WTC11 (cell line): ENCODE measurements around the gene CACNA1C. TPM values are rescaled to one million over a fixed set of nuclear protein-coding genes. Genes with fewer than 3 reads are reported as not detected.

Experiments used
- ATAC-seq: fragments of 200-7000 bp; cut with Tn5 transposase; 2 replicates; pipeline ENCODE4 v1.10.0; 2021; ENCODE audit warnings: mild to moderate bottlenecking, moderate library complexity
- CTCF ChIA-PET: fragments of 300-600 bp; sonication (Branson Sonifier 250); formaldehyde crosslinking; loops from one replicate; lab custom pipeline; 2021; ENCODE audit warnings: antibody characterized with exemption; lab: Charles Lee
- POLR2A ChIA-PET: fragments of 350-600 bp; sonication (Branson Sonifier 250); formaldehyde crosslinking; loops from one replicate; lab custom pipeline; 2021; ENCODE audit warnings: antibody characterized with exemption; lab: Charles Lee
- DNase-seq: peaks from one replicate; pipeline ENCODE4 v3.0.0; 2021; ENCODE audit warnings: low spot score
- H3K27ac Mint-ChIP-seq: 2 replicates; pipeline ENCODE4 v1.8.0; 2021; ENCODE audit warnings: mixed read lengths
- H3K27me3 Mint-ChIP-seq: 2 replicates; pipeline ENCODE4 v1.8.0; 2021; ENCODE audit warnings: low read depth, mild to moderate bottlenecking, moderate library complexity, mixed read lengths
- H3K36me3 Mint-ChIP-seq: 2 replicates; pipeline ENCODE4 v1.8.0; 2021; ENCODE audit warnings: mixed read lengths
- H3K4me1 Mint-ChIP-seq: 2 replicates; pipeline ENCODE4 v1.8.0; 2022; ENCODE audit warnings: mixed read lengths
- H3K4me3 Mint-ChIP-seq: 2 replicates; pipeline ENCODE4 v1.8.0; 2021; ENCODE audit warnings: mild to moderate bottlenecking, moderate library complexity, mixed read lengths
- H3K9me3 Mint-ChIP-seq: 2 replicates; pipeline ENCODE4 v1.8.0; 2021; ENCODE audit warnings: mixed read lengths
- ATF2 ChIP-seq: sonication (generic); formaldehyde crosslinking; IDR thresholded peaks from 2 replicates; pipeline ENCODE4 v1.8.1; 2022; ENCODE audit warnings: low read depth, missing genetic modification reagents, borderline replicate concordance
- CREB1 ChIP-seq: sonication (generic); formaldehyde crosslinking; IDR thresholded peaks from 2 replicates; pipeline ENCODE4 v1.8.0; 2023; ENCODE audit warnings: mild to moderate bottlenecking, missing genetic modification reagents
- E2F1 ChIP-seq: sonication (generic); formaldehyde crosslinking; IDR thresholded peaks from 2 replicates; pipeline ENCODE4 v1.8.0; 2022; ENCODE audit warnings: mild to moderate bottlenecking, missing genetic modification reagents
- EMX1 ChIP-seq: fragments of 250-450 bp; sonication (Bioruptor Pico); IDR thresholded peaks from 2 replicates; pipeline ENCODE4 v1.8.0; 2021; ENCODE audit warnings: mild to moderate bottlenecking
- ERG ChIP-seq: fragments of 250-450 bp; sonication (Bioruptor Pico); IDR thresholded peaks from 2 replicates; pipeline ENCODE4 v1.8.0; 2021; ENCODE audit warnings: mild to moderate bottlenecking
- ESRRA ChIP-seq: sonication (generic); formaldehyde crosslinking; IDR thresholded peaks from 2 replicates; pipeline ENCODE4 v1.8.1; 2022; ENCODE audit warnings: mild to moderate bottlenecking, missing genetic modification reagents, borderline replicate concordance
- GTF2I ChIP-seq: fragments of 250-450 bp; sonication (Bioruptor Pico); conservative IDR thresholded peaks from 2 replicates; pipeline ENCODE4 v1.4.0; 2021; ENCODE audit warnings: mild to moderate bottlenecking
- JAZF1 ChIP-seq: fragments of 250-450 bp; sonication (Bioruptor Pico); IDR thresholded peaks from 2 replicates; pipeline ENCODE4 v1.9.0; 2021; ENCODE audit warnings: moderate library complexity, mild to moderate bottlenecking, inconsistent platforms
- MAX ChIP-seq: sonication (generic); formaldehyde crosslinking; IDR thresholded peaks from 2 replicates; pipeline ENCODE4 v1.8.0; 2022; ENCODE audit warnings: mild to moderate bottlenecking, missing genetic modification reagents
- MXD4 ChIP-seq: fragments of 250-450 bp; sonication (Bioruptor Pico); IDR thresholded peaks from 2 replicates; pipeline ENCODE4 v1.8.0; 2021; ENCODE audit warnings: mild to moderate bottlenecking, moderate library complexity, borderline replicate concordance
- STAT6 ChIP-seq: sonication (generic); formaldehyde crosslinking; conservative IDR thresholded peaks from 2 replicates; pipeline ENCODE4 v1.8.1; 2023; ENCODE audit warnings: mild to moderate bottlenecking, low read depth, missing genetic modification reagents, moderate library complexity
- TP53 ChIP-seq: sonication (generic); formaldehyde crosslinking; IDR thresholded peaks from 2 replicates; pipeline ENCODE4 v1.8.1; 2023; ENCODE audit warnings: mild to moderate bottlenecking, missing genetic modification reagents
- ZNF121 ChIP-seq: sonication (generic); formaldehyde crosslinking; IDR thresholded peaks from 2 replicates; pipeline ENCODE4 v1.8.0; 2023; ENCODE audit warnings: missing genetic modification reagents
- ZNF138 ChIP-seq: sonication (generic); formaldehyde crosslinking; conservative IDR thresholded peaks from 2 replicates; pipeline ENCODE4 v1.8.1; 2022; ENCODE audit warnings: mild to moderate bottlenecking, moderate library complexity, missing genetic modification reagents
- ZNF263 ChIP-seq: sonication (generic); formaldehyde crosslinking; IDR thresholded peaks from 2 replicates; pipeline ENCODE4 v1.8.1; 2022; ENCODE audit warnings: low read depth, mild to moderate bottlenecking, moderate library complexity, missing genetic modification reagents
- ZNF416 ChIP-seq: fragments of 250-450 bp; sonication (Bioruptor Pico); IDR thresholded peaks from 2 replicates; pipeline ENCODE4 v1.9.0; 2021; ENCODE audit warnings: mild to moderate bottlenecking, inconsistent platforms
- ZNF423 ChIP-seq: fragments of 250-450 bp; sonication (Bioruptor Pico); IDR thresholded peaks from 2 replicates; pipeline ENCODE4 v2.1.2; 2022; ENCODE audit warnings: mild to moderate bottlenecking, moderate library complexity
- ZNF512 ChIP-seq: sonication (generic); formaldehyde crosslinking; IDR thresholded peaks from 2 replicates; pipeline ENCODE4 v1.8.1; 2022; ENCODE audit warnings: missing genetic modification reagents, borderline replicate concordance
- ZNF532 ChIP-seq: fragments of 250-450 bp; sonication (Bioruptor Pico); IDR thresholded peaks from 2 replicates; pipeline ENCODE4 v1.9.0; 2021; ENCODE audit warnings: mild to moderate bottlenecking, borderline replicate concordance
- ZSCAN18 ChIP-seq: fragments of 250-450 bp; sonication (Bioruptor Pico); IDR thresholded peaks from 2 replicates; pipeline ENCODE4 v2.1.2; 2022; ENCODE audit warnings: mild to moderate bottlenecking, moderate library complexity
- total RNA-seq: library from RNA; stranded (reverse); gene quantifications from 3 replicates; pipeline ENCODE4 v1.2.3, GENCODE V29; 2021

Gene CACNA1C
- total RNA-seq, 1 experiment from 2014 or later, result 1.7 TPM

- no peak for TF ChIP-seq E2F1 (CRISPR knock-in tag)
- no peak for TF ChIP-seq ZNF532 (CRISPR knock-in tag)
- no peak for TF ChIP-seq ZNF121
- no peak for TF ChIP-seq ZNF423 (CRISPR knock-in tag)
Measured at GRCh38 chr12:2080604-2081003, 27.8 kb downstream of the CACNA1C start (continued).

- DNase-seq (no peak), ATAC-seq (peak; percentile 60)
- Mint-ChIP-seq H3K4me3 (no peak overlapping the region), H3K27ac (0 out of 2 replicates have a peak overlapping the region, but pooled peaks have one; percentile 40), H3K36me3 (peaks cover 8% of the 10 kb centered on the region), H3K4me1 (peaks cover 16% of the 10 kb centered on the region), H3K27me3 (no peaks in the 10 kb centered on the region), H3K9me3 (peaks cover 22% of the 10 kb centered on the region)
- TF ChIP-seq STAT6 (CRISPR knock-in tag) (no peak), EMX1 (CRISPR knock-in tag) (no peak), ESRRA (CRISPR knock-in tag) (no peak), ATF2 (CRISPR knock-in tag) (no peak), GTF2I (CRISPR knock-in tag) (no peak), ERG (CRISPR knock-in tag) (no peak), JAZF1 (CRISPR knock-in tag) (no peak), ZSCAN18 (CRISPR knock-in tag) (no peak), ZNF416 (CRISPR knock-in tag) (no peak), ZNF138 (no peak), ZNF512 (CRISPR knock-in tag) (no peak), ZNF263 (CRISPR knock-in tag) (no peak), MXD4 (CRISPR knock-in tag) (no peak), TP53 (CRISPR knock-in tag) (no peak), CREB1 (CRISPR knock-in tag) (no peak), MAX (no peak)
- ChIA-PET POLR2A (no interaction called here), CTCF (interaction anchor here (1.0 to 1.5 kb wide), 2 partner anchors 23 to 25 kb away, joined by 4 to 8 read pairs; no protein-coding TSS in a partner anchor)
Measured at GRCh38 chr12:2082321-2082720, 29.5 kb downstream of the CACNA1C start.
